GM18909 (cell line): ENCODE measurements around the gene EXOC6B.

Experiments
- ATAC-seq: cut with Tn5 transposase; IDR thresholded peaks from one replicate; pipeline ENCODE4 v1.9.1; 2021; ENCODE audit warnings: mild to moderate bottlenecking; ENCODE audit not compliant: unreplicated experiment, poor library complexity

The EXOC6B gene

DNA sequence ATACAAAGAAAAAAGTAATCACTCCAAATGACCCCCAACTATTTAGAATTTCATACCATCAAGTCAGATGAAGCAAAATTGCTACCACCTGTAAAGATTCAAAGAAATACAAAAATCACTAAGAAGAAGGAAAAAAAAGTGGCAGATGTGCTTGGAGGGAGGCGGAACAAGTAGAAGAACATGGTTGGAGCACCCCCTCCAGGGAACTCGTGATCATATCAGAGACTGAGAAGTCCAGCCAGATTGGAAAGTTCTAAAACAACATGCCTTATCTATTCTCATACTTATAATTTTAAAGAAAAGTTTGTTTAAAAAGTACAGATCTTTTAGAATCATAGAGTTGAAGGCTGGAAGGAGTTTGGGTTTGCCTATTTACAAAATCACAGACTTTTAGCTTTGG is 564.8 kb downstream of the EXOC6B start:
- no peak for ATAC-seq

DNA sequence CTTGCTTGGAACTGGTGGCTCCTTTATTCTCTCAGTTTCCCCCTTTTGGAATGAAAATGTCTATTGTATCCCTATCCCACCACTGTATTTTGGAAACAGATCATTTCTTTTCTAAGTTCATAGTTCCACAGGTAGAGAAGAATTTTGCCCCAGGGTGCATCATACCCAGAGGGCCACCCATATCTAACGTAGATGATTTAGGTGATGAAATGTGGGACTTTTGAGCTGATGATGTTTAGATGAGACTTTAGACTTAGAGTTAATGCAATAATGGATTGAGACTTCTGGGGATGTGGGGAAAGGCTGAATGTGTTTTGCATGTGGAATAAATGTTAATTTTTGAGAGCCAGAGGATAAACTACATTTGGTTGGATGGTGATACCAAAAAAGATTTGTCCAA is 570.3 kb downstream of the EXOC6B start:
- ATAC-seq, result no peak

DNA sequence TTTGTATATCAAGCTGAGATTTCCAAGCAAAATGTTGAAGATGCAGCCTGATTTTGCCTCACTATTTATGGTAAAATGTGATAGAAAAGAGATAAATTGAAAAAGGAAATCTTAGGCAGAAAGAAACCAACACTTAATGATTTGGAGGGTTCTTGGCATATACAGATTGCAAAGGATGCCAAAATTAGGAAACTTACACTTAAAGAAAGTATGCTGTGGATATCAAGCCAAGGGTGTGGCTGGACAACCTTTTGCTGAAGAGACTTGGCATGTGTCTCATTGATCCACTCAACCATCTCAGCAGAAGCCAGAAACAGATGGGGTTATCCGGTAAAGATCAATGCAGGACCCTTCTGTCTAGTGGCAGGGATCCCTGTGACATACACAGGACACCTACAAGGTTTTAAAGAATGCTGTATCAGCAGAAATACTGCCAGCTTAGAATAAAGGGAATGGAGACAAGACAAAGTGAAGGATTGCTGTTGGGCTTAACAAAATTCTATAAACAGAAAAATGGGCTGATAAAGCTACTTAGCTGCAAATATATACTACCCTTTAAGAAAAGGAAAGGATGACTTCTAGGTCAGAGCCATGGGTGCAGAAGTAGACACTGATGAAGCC is 570.9 kb downstream of the EXOC6B start:
- ATAC-seq, result no peak

DNA sequence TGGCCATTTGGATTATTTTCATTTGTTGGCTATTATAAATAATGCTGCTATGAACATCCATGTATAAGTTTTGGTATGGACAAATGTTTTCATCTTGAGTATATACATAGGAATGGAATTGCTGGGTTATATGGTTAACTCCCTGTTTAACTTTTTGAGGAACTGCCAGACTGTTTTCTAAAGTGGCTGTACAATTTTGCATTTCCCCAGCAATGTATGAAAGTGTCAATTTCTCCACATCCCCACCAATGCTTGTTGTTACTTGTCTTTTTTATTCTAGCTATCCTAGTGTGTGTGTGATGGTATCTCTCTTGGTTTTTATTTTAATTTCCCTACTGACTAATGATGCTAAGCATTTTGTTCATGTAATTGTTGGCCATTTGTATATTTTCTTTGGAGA is 587.5 kb downstream of the EXOC6B start:
- no peak for ATAC-seq

DNA sequence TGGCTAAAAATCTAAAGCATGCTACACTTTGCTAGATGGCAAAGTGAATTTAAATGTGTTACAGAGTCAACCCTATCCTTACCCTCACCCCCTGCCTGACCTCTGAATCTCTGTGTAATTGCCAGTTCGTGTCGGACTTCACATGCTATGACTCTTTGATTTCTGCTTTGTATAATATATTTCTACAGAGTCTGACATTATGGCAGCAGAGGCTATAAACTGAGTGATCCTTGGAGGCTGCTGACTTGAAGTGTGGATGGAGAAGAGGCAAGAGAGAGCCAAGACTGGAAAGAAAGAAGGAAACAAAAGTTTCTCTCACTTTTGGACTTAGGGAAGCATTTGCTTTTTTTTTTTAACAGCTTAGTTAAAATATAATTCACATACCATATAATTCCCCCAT is 588.3 kb downstream of the EXOC6B start:
- ATAC-seq, result no peak

DNA sequence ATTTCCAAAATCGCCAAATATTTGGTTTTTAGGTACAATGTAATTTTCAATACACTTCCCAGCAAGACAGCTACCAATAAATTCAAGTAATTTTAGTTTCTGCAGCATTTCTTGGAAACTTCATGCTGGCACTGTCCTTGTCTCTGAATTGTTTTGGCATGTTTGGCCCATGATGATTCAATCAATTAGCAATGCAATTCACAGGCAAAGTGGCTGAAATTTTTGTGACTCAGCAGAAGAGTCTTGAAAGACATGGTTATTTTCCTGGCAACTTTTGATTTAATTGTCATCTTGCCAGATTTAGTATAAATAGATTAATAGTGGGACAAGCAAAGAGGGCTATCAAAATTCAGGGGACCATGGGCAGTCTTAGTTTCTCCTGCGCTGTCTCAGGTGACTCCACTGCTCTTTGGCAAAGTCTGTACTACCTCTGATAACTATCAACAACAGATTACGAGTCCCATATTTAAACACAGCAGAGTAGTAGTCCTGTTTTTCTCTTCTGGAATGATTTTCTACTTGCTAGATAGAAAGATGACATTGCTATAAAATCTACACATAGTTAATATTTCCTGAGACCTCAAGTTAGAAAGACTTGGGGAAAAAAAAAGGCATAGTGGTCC is 589.3 kb downstream of the EXOC6B start:
- no peak for ATAC-seq

DNA sequence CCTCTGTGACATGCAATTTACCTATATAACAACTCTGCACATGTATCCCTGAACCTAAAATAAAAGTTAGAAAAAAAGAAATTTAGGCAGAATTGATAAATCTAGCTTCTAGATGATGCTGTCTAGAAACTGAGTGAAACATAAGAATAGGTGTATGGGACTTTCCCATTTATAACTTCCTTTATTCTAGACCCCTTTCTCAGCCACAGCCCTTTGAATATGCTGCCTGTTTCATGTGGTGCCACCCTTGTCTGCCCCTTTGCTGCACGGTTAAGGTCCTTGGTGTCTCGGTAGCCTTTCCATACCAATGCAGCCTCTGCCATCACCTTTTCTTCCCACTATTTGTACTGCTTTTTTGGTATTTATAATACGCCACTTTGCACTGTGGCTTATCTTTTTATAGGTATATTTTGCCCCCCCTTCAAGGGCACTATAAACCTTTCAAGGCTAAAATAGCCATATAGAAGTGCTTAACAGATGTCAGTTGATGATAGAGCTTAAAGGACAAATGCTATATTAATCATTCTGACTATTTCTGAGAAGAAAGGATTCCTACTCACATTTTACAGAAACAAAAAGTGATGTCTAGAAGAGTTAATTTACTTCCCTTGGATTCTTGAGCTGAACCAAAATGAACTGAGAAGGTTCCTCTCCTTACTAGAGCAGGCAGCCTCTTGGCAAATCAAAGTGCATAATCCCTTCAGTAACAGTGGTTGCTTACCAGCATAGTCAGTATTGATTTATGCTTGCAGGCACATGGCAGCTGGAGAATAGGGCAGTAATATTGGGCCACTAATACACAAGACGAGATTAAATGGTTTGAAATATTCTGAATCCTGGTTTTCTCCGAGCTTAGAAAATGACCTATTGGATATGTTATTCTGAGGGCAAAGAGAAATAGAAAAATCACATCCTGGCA is 590.1 kb downstream of the EXOC6B start:
- no peak for ATAC-seq

DNA sequence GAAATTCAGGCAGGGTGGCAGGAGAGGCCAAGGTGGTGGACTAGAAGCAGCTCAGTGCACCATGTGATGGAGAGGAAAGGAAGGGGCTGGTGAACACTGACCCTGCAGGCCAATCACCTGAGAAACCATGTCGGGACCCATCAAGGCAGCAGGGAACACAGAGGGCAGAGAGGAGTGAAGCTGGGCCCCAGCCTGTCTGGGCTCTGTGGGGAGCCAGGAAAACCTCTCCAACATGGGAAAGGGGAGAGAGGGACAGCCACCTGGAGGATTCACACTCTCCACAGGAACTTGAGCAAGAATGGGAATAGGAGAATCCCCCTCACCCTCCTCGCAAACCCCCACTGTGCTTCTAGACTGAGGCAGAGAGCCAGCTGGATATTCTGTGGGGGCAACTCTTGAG is 592.6 kb downstream of the EXOC6B start:
- ATAC-seq, result no peak

DNA sequence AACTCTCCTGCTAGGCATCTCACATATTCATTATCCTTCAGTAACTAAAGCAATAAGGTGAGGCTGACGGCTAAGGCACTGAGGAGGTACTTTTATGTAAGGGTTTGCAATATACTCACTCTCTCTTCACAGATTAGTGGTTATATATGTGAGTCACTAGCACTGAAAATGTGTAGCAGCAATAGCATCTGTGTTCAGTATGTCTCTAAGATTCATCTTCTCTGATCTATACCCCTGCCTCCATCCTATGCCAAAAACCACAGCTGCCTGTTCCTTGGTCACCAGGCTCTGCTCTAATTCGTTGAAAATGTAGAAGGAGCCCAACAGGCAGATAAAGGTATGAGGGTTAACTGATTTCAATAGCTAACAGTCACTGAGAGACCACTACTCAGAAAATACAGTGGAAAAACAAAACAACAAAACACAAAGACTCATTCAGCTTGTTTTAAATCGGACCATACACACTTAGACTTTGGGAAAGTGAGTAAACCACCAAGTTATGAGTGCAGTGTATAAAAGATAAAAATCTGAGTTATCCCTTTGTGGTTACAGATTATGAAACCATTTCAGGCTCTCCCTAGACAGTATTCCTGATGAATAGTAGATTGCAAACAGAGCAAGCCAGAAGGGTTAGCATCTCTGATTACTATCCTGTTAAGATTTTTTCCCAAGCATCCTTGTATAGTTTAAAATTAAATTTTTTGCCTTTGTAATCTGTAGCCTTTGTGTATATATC is 602.8 kb downstream of the EXOC6B start:
- ATAC-seq, result no peak

DNA sequence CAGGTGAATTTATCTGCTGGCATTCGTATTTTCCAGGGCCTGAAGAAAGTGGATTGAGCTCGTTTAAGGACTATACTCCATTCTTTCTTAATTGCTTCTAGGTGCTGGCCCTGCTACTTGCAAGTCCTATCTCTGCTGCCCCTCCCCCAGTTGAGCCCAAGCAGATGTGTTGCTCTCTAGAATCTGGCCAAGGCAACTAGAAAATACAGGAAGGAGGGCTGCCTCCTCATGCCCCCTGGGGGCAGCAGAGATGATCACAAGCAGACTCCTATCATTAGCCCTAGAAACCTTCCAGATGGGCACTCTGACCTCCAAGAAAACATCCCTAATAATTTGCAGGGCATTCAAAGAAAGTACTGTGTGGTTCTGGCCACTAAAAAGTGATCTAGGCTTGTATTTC is 605.7 kb downstream of the EXOC6B start:
- no peak for ATAC-seq

DNA sequence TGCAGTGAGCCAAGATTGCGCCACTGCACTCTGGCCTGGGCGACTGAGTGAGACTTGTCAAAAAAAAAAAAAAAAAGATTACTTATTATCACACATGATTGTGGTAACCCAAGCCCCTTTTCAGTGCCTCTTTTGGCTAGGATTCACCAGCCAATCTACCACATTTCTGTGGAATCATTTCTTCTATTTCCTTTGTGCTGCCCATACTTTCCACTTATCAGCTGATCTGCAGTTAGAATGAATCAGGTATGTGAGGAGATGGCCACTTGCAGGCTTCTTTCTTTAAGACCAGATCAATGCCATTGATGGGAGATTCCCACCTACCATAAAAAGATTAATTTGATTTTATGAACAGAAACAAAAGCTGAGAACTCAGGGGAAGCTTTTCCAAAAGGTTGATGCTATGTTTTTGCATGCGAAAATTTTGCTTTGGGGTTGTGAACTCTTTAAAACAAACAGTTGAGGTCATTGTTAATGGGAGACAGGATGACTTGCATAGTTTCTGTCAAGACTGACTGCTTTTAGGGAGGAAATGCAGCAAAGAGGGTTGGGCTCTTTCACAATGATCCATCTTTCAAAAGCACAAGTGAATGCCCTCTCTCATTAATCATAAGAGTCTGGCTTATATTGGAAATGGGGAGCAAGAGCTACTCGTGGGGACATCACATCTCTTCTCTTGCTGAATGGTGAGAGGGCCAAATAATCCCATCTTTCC is 611.2 kb downstream of the EXOC6B start:
- no peak for ATAC-seq

DNA sequence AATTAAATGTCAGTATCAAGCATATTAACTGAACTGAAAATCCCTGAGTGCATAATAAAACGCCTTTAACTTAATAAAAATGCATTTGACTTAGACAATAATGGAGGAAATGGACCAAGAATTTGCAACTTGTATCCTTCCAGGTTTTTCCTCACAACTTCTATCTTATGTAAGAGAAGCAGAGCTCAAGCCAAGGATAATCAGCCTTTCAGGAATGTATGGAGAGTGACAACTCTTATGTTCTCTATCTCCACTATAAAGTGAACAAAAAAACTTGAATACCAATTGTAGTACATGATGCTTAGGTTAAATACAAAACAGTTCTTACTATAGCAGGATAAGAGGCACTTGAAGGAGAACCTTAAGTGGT is 613.4 kb downstream of the EXOC6B start:
- ATAC-seq, result no peak

DNA sequence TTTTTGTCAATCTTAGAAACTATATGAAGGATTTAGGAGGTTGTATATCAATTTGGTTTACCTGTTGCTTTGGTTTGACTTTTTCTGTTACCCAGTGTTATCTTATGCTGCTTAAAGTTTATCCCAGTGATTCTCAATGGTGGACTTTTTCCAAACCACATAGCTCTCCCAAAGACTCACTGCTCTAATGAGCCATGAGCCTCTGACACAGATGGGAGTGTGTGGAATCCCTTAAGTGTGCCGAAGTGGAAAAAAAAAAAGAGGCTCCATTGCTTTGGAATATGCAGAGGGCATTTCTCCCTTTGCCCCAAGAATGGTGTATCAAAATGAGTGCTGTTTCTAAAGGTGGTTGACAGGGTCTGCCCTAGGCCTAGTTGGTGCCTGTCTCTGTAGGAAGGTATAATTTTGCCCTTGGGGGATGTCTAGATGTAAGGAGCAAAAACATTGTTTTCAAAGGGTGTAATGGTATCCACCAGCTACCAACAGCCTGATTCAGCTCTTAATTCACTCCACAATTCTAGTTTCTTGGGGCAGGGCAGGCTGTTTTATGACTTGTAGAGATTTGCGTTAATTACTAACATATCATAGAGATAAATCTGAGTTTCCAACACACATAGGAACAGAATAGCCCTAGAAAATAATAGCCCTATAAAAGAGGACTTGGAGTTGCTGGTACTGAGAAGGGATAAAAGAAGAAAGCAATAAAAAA is 613.9 kb downstream of the EXOC6B start:
- no peak for ATAC-seq

DNA sequence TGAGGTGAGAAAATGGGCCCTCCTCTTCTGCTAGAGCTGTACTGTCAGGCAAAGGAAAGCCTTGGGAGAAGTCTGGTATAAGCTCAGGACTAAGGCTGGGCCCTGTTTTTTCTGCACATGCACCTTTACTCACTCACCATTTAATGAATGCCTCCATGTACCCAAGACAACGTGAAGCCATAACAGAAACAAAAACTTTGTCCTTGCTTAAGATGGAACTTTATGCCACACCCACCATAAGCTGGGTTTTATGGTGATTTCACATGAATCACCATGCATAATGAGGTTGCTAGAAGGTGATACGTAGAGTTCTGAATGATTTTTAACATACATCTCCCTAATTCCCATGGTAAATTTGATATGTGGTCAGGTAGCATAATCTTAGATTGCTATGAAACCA is 614.5 kb downstream of the EXOC6B start:
- no peak for ATAC-seq

DNA sequence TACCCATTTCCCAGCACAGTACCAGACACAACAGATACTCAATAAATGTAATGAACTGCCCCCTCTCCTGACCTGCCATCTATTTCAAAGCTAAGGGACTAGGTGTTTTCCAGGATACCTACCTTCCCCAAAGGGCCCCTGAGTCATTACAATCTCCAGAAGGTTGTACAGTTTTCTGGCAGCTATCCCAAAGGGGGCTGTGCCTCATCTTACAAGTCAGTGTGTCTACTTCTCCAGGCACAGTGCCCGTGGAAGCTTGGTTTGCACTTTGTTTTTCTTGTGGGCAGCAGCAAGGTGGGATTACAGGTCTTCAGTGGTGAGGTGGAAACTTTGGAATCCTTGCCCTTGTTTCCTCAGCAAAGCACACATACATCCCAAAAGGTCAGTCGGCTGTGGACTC is 615.4 kb downstream of the EXOC6B start:
- ATAC-seq, result no peak

DNA sequence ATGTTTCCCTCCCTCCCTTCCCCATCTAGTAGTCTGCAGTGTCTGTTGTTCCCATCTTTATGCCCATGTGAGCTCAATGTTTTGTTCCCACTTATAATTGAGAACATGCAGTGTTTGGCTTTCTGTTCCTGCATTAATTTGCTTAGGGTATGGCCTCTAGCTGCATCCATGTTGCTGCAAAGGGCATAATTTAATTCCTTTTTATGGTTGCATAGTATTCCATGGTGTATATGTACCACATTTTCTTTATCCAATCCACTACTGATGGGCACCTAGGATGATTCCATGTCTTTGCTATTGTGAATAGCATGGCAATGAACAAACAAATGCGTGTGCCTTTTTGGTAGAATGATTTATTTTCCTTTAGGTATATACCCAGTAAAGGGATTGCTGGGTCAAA is 617.6 kb downstream of the EXOC6B start:
- ATAC-seq, result no peak

DNA sequence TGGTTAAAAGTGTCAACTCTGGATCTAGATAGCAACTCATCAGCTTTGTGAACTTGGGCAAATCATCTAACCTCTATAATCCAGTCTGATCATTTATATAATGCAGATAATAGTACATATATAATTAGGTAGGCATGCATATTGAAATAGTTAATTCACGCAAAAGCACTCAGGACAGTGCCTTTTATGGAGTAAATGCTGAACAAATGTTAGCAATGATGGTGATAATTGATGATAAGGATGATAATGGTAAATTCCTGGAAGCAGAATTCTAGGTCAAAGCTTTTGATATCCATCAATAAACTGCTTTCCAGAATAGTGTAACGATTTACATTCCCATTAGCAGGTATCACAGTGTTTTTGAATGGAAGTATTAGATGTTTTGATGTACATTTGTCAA is 618.5 kb downstream of the EXOC6B start:
- ATAC-seq, result no peak

DNA sequence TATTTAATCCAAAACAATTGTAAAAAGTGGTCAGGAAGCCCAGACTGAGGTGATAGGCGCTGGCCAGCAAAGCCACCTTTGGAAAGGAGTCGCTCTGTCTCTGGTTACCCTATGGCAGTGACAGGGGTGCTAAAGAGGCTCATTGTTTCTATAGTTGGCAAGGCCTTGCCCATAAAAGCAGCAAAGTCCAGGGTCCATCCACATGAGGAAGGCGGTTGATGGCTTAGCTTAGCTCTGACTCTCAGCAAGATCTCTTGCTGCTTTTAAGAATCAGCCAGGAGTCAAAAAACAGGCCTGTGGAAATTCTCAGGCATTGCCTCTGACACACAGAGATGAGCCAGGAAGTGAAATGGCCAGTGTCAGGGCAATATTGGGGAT is 620.3 kb downstream of the EXOC6B start:
- no peak for ATAC-seq

DNA sequence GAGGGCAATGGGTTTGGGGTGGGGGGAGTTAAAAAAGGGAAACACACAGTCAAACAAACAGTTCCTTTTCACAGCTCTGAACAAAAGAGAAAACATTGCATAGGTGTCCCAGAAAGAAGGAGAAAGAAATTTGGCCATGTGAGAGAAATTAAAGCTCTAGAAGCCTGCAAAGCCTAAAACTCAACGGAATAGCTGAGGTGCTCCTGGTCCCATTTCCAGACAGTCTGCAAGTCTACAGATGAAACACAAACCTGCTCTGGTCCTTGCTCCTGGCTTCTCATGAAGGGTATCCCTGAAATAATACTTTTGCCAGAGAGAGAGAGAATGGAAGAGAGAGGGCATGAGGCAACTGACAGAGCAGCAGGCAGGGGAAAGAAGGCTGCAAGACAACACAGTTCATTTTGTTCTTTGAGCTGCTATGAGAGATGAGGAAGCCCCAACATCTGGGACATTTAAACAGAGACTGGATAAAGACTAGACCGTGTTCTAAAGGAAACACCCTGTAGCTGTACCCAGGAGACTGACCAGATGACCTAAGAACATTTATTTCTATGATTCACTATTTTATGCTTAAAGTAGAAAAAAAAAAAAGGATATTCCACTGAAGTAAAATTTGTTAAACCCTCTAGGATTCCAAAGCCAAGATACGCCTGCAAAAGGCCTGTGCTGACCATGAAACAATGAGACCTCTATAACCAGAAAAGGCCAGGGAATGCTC is 620.9 kb downstream of the EXOC6B start:
- ATAC-seq, result no peak
